Measurements from ENCODE around the gene KIF1C.
A peak's percentile ranks its signal among the peaks of the same experiment; 100 is the strongest.
"Not testable (repeated sequence)": the region's sequence is repeated elsewhere in the genome, so short reads cannot be mapped to it uniquely, and the experiment has no call there.

The KIF1C gene

DNA sequence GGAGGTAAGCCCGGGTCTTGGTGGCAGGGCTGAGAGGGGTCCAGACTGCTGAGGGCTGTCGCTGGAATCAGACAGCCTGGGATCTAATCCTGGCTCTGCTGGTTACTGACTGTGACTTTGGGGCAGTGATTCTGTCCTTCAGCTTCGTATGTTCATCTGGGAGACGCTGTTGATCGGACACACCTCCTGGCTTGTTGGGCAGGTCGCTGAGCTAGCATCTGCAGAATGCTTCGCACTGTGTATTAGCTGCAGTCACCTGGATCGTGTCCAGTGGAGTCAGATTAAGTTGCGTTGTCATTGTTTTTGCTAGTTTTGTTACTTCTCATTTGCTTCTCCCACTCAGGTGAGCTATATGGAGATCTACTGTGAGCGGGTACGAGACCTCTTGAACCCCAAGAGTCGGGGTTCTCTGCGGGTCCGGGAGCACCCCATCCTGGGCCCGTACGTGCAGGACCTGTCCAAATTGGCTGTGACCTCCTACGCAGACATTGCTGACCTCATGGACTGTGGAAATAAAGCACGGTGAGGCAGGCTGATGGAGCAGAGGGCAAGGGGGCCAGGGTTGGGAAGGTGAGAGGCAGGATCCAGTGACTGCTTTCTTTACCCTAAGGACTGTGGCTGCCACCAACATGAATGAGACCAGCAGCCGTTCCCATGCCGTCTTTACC is 4.5 kb downstream of the KIF1C start:
- DNase-seq: no peak

GRCh38 chr17:5003214-5003867 is 5.6 kb downstream of the KIF1C start:
- no peak for DNase-seq

- DNase-seq: peak; percentile 61
Measured at GRCh38 chr17:5011928-5012327, 14.2 kb downstream of the KIF1C start.

- no peak for DNase-seq
Measured at GRCh38 chr17:5014357-5014756, 16.6 kb downstream of the KIF1C start.

GRCh38 chr17:5019475-5019956 is 21.8 kb downstream of the KIF1C start:
- peak; percentile 42 for DNase-seq

GRCh38 chr17:5020502-5021023 is 22.8 kb downstream of the KIF1C start:
- no peak for DNase-seq

DNA sequence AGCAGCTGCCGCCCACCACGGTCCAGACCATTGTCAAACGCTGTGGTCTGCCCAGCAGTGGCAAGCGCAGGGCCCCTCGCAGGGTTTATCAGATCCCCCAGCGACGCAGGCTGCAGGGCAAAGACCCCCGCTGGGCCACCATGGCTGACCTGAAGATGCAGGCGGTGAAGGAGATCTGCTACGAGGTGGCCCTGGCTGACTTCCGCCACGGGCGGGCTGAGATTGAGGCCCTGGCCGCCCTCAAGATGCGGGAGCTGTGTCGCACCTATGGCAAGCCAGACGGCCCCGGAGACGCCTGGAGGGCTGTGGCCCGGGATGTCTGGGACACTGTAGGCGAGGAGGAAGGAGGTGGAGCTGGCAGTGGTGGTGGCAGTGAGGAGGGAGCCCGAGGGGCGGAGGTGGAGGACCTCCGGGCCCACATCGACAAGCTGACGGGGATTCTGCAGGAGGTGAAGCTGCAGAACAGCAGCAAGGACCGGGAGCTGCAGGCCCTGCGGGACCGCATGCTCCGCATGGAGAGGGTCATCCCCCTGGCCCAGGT is 24.5 kb downstream of the KIF1C start:
- no peak for DNase-seq

GRCh38 chr17:5023588-5024147 is 25.9 kb downstream of the KIF1C start:
- no peak for DNase-seq

DNA sequence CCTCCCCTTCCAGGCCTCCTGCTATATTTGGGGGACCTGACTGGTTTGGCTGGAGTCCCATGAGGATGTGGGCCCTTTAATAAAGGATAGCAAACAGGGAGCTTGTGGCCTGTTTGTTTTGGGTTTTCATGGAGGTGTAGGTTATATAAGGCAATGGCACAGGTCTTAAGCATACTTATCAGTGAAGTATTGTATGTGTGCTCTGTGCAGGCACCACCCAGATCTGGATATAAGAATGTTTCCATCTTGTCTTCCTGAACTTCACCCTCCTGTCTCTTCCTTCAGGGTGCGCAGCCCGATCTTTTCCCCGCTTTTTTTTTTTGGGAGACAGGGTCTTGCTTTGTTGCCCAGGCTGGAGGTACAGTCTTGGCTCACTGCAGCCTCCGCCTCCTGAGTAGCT is 26.9 kb downstream of the KIF1C start:
- no peak for DNase-seq

- no peak for DNase-seq
Measured at GRCh38 chr17:5027299-5027698, 29.5 kb downstream of the KIF1C start.

DNA sequence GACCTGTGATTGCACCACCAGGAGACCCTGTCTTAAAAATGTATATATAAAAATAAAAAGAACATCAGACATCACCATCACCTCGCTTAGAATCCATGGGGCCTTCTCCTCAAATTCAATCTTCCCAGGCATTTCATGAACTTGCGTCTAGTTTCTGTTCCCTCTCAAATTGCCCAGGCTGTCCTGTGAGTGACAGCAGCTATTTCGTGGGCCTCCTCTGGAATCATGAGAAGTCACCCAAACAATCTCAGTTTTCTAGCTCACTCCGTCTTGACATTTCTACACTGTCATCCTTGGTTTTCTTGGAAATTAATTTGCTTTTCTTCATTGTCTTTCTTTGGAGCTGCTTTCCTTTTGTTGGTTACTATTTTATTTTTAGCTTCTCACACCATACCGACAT is 30.2 kb downstream of the KIF1C start:
- no peak for DNase-seq

- DNase-seq: not testable (repeated sequence)
Measured at GRCh38 chr17:5030168-5030567, 32.4 kb downstream of the KIF1C start.

DNA sequence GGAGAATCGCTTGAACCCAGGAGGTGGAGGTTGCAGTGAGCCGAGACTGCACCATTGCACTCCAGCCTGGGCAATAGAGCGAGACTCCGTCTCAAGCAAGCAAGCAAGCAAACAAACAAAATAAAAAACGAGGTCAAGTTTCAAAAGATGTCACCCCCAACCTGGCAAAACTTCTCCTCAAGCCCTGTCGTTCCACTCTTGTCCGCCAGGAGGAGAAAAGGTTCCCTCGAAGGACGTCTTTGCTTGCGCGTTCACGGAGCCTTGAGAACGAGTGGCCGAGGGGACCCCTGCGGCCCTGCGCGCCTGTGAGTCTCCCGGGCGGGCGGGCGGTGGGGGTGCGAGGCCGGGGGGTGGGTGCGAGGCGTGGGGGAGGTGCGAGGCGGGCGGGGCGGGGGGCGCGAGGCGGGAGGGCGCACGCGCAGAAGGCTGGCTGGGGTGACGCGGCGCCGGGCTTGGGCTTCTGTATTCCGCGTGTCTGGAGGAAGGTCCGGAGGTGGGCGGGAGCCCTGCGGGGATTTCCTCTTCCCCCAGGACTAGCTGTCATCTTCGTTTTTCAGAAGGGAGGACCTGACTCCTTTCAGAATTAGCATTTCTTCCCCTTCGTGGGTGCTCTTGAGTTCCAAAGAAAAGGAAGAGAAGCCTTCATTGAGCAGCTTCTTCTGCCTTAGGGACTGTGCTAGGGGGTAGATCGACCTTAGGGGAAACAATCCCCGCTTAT is 33.8 kb downstream of the KIF1C start:
- DNase-seq: peak; percentile 82

- DNase-seq: no peak
Measured at GRCh38 chr17:5032865-5033264, 35.1 kb downstream of the KIF1C start.

GRCh38 chr17:5033352-5034015 is 35.7 kb downstream of the KIF1C start:
- DNase-seq: no peak

DNA sequence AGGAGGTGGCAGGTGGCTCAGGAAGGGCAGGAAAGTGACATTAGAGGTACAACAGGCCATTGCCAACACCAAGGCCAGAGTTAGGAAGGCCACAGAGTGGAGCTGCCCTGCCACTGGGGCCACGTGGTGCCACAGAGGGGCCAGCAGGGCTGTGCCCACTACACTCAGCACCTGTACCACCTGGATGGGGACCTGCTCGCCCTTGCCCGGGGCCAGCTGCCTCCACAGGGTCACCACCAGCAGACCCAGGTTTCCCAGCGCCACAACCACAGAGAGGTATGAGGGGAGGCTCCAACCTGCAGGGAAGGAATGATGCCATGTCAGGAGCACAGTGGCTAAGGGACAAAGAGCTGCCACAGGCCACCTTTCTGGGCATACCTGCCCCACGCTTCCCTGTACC is 36.3 kb downstream of the KIF1C start:
- no peak for DNase-seq

DNA sequence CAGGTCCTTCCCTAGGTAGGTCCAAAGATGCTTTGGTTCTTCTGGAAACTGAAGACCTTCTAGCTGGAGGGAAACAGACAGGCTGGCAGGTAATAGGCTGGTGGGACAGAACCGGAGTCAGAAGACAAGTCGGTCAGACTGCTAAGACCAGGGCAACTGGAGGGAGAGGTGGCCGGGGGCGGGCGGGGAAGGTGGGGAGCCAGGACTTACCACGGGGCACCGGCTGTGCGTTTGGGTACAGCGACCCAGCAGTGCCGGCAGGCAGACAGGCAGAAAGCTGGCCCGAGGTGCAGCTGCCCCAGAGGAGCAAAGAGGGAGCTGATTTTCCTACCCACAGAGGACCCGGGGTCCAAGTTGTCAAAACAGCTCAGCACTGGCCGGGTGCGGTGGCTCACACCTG is 36.9 kb downstream of the KIF1C start:
- no peak for DNase-seq

- DNase-seq: no peak
Measured at GRCh38 chr17:5035315-5035714, 37.6 kb downstream of the KIF1C start, which contains the start of gene SLC52A1. Gene SLC52A1 (minus strand): TSS chr17:5035426. CDS start chr17:5034606, 820 bp downstream.

GRCh38 chr17:5042157-5043022 is 44.6 kb downstream of the KIF1C start:
- no peak for DNase-seq

DNA sequence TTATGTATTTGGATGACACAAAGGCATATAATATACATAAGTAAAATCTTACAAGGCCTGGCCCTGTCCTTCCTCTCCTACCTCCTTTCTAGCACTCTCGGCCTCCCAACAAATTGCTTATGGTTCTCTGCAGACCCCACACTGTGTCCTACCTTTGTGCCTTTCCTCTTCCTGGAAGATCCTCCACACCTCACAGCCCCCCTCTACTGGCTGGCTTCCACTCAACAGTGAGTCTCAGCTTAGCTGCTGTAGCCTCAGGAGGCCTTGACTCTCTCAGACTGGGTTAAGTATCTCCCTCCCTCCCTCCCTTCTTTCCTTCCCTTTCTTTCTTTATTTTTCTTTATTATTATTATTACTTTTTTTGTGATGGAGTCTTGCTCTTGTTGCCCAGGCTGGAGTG is 45.8 kb downstream of the KIF1C start:
- no peak for DNase-seq

GRCh38 chr17:5044630-5045029 is 46.9 kb downstream of the KIF1C start:
- no peak for DNase-seq
